NCI-H1694 (cell line): ENCODE results near the gene TMIGD2.

ENCODE experiments used
- DNase-seq: peaks from one replicate; lab custom pipeline; 2025; lab: John Stamatoyannopoulos, UW

Gene TMIGD2

DNA sequence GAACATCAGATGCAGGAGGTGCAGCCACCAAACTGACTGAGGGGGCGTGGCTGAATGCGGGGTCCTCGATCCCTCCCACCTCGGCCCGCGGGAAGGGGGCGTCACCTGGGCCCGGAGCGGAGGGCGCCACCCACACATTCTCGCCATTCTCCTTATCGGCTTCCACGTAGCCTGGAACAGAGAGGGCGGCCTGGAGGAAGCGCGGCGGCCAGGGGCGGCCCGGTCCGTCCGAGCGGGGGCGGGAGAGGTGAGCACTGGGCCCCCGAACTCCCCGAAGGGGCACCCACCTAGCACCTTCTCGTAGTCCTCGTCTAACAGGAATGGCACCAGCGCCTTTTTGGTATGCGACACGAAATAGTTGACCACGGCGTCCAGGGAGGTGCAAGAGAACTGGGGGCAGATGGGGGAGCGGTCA lies 24.7 kb upstream of the TMIGD2 start:
- DNase-seq = no peak

DNA sequence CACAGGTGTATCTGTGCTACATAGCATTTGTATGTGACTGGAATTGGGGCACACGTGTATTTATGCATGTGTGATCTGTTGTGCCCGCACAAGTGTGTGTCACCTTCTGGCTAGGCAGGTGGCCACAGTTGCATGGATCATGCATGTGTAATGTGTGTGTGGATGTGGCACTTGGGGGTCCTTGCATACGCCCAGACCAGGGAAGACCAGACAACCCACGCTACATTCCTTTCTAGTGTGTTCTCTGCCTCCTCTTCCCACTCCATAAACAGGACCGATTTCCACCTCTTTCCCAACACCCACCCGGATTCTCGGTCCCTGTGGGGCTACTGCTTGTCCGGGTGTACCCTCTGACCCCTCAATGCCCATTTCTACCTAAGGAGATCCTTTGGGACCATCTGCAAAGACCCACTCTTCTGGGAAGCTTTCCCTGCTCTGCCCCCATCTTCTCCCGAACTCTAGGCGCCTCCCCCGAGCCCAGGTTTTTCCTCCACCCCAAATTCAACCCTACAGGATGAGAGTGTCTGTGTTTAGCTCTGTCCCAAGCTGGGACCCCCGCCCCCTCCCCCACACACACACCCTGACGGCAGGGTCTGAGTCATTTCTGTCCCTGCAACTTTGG lies 24.1 kb upstream of the TMIGD2 start:
- DNase-seq = no peak

DNA sequence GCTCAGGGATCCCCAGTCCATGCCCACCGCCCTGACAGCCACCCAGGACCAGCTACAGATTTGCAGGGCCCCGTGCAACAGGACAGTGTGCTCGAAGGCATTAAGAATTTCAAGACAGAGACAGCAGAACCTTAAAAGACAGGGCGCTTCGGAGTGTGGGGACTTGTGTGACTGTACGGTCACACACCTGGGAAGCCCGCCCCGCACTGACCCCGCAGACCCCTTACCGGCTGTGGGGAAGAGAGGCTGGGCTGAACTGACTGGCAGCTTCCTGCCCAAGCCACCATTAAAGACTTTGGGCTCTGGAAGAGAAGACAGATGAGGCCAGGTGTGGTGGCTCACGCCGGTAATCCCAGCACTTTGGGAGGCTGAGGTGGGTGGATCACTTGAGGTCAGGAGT lies 22.0 kb upstream of the TMIGD2 start:
- no peak for DNase-seq

DNA sequence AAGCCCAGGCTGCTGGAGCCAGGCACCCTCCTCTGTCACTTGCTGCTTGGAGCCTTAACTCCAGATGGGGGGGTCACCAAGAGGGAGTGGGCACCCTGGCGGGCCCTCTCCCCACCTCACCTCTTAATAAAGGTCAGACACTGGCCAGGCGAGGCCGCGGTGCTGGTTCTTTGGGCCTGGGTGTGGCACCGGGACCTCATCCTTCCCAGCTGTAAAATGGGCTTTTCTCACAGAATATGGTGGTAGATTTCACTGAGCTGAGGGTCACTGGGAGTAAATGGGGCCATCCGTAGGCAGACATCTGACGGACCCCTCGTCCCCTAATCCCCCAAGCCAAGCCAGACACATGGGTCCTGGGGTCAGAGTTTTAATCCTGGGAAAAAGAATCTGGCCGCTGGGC lies 21.5 kb upstream of the TMIGD2 start:
- DNase-seq = no peak

DNA sequence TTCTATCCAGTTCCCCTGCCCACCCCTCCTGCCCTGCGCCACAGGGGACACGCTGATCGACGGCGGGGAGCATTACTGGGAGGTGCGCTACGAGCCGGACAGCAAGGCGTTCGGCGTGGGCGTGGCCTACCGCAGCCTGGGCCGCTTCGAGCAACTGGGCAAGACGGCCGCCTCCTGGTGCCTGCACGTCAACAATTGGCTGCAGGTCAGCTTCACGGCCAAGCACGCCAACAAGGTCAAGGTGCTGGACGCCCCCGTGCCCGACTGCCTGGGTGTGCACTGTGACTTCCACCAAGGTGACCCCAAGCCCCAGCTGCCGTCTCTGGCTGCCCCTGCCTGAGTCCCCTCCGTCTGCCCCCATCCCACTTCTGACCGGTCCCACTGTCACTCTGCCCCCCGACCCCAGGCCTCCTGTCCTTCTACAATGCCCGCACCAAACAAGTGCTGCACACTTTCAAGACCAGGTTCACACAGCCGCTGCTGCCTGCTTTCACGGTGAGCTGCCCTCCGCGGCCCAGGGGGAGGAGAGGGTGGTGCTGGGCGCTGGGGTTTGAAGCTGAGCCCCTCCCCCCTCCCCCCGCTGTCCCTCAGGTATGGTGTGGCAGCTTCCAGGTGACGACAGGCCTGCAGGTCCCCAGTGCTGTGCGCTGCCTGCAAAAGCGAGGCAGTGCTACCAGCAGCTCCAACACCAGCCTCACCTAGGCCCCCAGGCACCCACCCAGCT lies 20.9 kb upstream of the TMIGD2 start:
- DNase-seq = no peak

DNA sequence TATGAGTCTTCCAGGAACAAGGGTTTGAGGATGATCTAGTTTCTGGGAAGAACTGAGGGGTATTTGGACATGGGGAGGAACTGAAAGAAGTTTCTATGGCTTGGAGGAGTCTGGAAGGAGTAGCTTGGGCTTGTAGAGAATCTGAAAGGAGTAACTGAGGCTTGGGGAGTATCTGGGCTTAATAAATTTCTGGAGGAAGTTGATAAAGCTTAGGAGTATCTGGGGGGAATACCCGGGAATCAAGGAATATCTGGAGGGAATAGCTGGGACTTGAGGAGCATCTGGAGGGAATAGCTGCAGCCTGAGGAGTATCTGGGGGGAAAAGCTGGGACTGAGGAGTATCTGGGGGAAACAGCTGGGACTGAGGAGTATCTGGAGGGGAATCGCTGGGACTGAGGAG lies 18.2 kb upstream of the TMIGD2 start:
- no peak for DNase-seq

DNA sequence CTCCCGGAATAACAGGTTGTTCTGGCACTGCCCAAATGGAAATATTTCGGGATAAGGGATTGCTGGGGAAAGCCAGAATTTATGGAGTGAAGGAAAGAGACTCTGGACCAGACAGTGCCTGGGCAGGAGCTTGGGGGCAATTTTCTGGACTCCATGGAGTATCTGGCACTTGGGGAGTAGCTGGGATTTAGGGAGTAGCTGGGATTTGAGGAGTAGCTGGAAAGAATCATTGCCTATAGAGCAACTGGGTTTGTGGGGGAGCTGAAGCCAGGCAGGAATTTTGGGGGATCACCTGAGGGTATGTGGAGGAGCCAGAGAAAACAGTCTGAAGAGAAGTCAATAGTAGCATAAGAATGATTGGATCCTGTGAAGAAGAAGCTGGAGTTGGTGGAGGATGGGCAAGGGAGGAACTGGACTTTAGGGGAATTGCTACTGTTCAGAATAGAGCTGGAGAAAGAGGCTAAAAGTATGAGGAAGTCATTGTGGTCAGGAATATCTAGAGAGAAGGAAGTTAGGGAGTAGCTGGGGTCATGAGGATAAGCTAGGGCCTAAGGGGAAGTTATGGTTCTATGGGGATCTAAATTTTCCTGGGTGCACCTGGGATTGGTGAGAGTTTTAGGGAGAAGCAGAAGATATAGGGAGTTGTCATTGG lies 17.0 kb upstream of the TMIGD2 start:
- DNase-seq = no peak

DNA sequence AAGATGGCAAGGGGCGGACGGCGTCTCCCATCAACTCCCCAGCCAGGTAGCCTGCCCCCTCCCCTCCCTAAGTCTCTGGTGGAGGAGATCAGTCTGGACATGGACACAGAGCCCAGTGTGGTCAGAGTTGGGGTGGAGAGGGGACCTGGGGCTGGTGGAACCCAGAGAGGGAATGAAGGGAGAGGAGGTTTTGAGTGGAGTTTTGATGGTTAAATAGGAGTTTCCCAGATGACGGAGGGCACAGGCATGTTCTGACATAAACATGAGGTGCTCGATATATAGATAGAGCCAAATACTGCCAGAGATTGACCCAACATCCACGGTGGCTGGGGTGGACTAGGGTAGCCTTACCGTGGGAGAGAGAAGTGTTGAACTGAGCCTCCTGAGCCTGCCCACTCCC lies 16.3 kb upstream of the TMIGD2 start:
- no peak for DNase-seq

DNA sequence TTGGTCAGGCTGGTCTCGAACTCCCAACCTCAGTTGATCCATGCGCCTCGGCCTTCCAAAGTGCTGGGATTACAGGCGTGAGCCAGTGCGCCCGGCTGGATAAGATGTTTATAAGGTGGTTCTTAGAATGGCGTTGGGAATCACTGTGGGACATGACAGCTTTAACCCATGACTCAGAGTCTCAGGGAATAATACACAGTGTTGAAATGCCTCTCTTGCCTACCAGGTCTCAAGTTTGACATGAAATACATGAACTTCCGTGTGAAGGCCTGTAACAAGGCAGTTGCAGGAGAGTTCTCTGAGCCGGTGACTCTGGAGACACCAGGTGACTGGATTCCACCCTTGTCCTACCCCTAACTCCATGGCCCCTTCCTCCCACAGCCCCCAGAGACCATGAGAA lies 14.8 kb upstream of the TMIGD2 start:
- DNase-seq = no peak

DNA sequence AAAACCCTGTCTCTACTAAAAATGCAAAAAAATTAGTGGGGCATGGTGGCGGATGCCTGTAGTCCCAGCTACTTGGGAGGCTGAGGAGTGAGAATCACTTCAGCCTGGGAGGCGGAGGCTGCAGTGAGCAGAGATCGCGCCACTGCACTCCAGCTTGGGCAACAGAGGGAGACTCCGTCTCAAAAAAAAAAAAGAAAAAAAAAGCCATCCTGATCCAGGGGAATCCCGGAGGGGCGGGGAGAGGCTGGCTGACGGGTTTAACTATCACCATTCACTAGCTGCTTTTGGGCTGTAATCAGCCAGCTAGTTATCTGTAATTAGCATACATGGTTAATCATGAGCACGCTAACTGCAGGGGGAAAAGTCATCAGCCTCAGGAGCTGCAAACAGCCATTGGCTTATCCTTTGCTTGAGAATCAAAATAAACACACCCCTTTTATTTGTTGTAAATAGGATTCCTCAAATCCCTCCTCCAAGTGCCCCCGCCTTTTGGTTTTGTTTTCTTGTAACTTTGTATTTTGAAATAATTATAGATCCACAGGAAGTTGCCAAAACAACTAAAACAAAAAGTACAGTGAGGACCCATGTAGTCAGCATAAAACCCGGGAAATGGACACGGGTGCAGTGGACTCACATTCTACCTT lies 11.8 kb upstream of the TMIGD2 start:
- DNase-seq = no peak

DNA sequence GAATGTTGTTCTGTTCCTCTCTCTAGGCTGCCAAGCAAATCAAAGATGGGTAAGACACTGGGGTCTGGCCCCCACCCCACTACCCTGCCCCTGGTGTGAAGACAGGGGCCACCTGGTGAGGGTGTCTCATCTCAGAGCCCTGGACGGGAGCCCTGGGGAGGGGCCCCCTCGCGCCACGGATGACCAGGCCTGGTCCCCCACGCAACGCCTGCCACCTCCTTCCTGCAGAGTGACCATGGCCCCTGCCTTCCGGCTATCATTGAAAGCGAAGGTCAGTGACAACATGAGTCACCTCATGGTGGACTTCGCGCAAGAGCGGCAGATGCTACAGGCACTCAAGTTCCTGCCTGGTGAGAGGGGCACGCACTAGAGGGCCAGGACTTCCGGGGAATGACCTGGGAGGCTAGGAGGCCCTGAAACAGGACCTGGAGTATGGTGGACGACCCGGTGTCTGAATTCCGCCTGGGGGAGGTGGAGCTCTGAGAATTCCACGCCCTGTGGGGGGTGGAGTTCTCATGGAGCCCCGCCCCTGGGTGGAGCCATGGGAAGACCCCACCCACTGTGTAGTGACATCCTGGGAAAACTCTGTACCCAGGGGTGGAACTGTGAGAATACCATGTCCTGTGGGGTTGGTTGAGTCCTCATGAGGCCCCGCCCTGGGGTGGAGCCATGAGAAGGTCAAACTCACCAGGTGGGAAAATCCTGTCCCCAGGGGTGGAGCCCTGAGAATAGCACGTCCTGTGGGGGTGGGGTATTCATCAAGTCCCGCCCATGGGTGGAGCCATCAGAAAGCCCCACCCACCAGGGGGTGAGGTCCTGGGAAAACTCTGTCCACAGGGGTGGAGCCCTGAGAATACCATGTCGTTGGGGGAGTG lies 8.3 kb upstream of the TMIGD2 start:
- no peak for DNase-seq

DNA sequence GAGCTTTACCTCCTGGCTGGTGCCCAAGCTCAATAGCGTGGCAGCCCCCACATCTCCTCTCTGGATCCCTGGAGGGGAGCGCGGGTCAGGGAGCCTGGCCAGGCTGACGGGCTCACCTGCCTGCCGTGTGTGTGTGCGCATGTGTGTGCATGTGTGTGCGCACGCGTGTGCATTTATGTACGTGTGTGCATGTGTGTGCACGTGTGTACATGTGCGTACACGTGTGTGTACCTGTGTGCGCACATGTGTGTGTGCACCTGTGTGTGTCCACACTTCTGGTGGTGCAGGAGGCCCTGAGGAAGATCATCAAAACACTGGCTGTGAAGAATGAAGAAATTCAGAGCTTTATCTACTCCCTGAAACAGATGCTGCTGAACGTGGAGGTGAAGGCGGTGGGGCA lies 3.5 kb upstream of the TMIGD2 start:
- no peak for DNase-seq

DNA sequence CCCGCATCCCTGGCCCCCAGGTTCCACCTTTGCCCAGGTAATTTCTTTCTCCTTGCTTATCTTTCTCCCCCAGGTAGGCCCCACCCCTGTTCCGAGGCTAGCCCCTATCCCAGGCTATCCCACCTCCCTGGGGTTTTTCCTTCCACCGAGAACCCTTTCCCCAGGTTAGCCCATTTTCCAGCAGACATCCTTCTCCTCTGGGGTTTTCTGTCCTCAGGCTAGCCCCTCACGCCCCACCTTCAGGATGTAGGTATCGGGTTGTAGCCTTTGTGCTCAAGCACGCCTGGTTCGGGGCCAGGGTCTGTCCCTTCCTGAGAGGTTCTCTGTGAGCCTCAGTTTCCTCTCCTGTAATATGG lies 3.0 kb upstream of the TMIGD2 start:
- DNase-seq = no peak

DNA sequence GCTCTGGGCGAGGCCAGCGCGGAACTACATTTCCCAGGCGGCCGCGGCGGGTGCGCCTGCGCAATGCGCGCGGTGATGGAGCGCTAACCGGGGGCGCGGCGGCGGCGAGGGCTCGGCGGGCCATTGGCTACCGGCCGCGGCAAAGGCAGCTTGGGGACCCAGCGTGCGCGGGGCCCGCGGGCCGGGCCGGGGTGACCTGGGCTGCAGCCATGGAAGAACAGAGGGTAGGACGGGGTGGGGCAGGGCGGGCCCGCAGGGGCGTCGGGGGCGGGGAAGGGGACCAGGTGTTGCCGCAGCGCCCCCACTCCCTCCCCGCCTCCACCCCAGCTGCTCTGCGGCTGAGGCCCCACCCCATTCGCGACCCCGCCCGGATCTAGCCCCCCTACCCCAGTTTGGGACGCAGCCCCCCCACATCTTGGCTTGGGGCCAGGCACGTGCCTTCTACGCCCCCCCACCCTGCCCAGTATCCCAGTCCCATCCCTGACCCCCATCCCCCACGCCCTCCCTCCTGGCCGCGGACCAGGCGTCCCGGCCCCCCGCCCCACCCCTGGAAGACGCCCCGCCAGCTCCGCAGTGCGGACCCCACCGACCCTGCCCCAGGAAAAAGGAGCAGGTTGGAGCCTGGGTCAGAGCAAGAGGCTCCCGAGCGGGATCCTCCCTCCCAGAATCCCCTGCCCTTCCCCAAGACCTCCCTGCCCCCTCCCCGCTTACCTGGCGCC lies 2.5 kb upstream of the TMIGD2 start, which contains the start of gene FSD1:
Gene FSD1 (plus strand): TSS at position 61 of the 719 bp plus-strand sequence. CDS start 149 bp downstream, at position 210.
- peak; percentile 38 for DNase-seq

DNA sequence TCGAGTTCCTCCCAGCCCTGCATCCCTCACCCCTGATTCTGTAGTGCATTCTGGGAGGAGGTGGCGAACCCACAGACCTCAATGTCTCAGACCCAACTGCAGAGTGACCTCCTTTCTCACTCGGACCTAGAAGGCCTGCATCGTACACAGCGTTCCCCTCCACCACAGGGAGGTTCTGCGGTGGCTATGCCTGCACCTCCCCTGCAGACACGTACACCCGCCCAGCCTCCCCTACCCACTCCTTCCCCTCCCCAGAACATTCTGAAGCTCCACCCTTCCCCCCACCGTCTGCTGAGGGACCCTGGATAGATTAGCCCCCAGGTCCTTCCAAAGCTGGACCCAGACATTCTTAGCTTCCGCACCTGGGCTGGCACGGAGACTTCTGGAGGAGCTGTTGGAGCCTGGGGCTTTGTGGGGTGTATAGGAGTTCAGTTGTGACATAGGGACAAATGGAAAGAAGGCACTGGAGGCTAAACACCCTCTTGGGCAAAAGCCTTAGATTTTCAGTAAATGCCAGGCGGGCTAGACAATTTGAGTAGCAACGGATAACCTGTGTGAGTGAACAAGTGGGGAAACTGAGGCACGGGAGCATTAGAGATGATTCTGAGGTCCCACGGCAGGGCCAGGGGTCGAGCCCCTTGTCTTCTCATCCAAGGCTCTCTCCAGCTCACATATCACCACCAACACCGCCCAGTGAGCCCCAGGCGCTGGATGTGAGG lies 1.8 kb upstream of the TMIGD2 start:
- no peak for DNase-seq

DNA sequence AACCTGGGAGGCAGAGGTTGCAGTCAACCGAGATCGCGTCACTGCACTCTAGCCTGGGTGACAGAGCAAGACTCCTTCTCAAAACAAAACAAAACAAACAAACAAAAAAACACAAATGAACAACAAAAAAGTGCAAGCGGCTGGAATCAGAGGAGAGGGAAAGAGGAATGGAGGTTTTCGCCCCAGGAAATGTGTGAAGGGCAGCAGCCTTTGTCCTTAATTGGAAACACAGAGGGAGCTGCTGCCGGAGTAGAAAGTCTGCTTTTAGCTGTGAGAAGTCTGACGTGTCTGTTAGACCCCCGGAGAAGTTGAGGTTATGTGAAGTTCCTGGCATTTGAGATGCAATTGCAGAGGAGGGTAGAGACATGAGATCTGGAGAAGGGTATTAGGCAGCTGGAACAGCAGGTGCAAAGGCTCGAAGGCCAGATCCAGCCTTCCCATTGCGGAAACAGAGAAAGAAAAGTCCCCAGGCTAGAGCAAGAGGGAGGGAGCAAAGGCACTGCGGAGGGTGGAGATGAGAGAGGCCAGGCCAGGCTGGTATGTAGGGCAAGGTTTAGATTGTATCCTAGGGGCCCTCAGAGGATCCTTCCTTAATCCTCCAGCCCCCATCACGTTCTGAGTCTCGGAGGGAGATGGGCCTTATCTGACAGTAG lies 473 bp downstream of the TMIGD2 start:
- no peak for DNase-seq

DNA sequence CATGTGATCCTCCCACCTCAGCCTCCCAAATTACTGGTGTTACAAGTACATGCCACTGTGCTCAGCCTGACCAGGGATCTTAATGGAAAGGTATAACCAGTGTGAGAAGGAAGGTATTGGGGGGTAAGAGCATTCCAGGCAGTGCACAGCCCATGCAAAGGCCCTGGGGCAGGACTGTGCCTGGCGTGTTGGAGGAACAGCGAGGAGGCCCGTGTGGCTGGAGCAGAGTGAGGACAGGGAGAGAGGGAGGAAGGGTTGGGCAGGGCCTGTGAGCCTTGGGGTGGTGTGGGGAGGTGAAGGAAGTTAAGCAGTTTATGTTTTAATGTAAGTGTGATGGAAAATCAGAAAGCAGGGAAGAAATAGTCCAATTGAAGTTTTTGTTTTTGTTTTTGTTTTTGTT lies 1.6 kb downstream of the TMIGD2 start:
- DNase-seq = no peak

DNA sequence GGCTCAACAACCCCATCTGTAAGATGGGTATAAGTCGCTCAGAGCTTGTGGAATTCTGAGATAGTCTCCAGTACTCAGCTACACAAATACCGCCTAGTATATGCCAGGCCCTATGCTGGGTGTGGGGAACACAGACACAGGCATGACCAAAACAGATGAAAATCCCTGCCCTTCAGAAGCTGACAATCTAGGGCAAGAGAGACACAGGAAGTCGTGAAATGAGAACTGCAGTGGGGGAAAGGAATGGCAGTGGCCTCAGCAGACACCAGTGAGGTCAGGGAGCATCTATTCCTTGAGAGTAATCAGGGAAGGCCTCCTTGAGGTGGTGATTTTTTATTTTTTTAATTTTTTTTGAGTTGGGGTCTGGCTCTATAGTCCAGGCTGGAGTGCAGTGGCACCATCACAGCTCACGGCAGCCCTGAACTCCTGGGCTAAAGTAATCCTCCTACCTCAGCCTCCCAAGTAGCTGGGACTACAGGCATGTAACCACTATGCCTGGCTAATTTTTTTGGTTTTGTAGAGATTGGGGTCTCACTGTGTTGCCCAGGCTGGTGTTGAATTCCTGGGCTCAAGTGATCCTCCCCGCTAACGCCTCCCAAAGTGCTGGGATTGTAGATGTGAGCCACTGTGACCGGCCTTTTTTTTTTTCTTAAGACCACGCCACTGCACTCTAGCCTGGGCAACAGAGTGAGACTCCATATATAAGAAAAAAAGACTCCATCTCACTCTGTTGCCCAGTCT lies 3.2 kb downstream of the TMIGD2 start:
- DNase-seq = no peak
